Limb (tissue), 2 donors: Measurements from ENCODE around the gene KLF2.

Source experiments
- DNase-seq, 2 donors: peaks; one replicate each; pipeline ENCODE4 v3.0.0-alpha.2; 2016; ENCODE audit errors: extremely low spot score in 2 of 2

KLF2 gene

GRCh38 chr19:16375157-16375935 lies 50.7 kb downstream of the KLF2 start:
- DNase-seq: no peak

GRCh38 chr19:16375936-16376185 lies 51.2 kb downstream of the KLF2 start:
- DNase-seq: no peak

GRCh38 chr19:16376241-16376640 lies 51.6 kb downstream of the KLF2 start:
- DNase-seq: no peak

GRCh38 chr19:16376649-16377048 lies 52.0 kb downstream of the KLF2 start:
- no peak for DNase-seq

- no peak for DNase-seq
These were observed 52.9 kb downstream of the KLF2 start for GRCh38 chr19:16377521-16377920.
